Measurements from ENCODE around the gene GTPBP4. TPM values are rescaled to one million over a fixed set of nuclear protein-coding genes. Genes with fewer than 3 reads are reported as not detected.

The GTPBP4 gene
- total and polyA plus RNA-seq, 9 of the 15 experiments (the other 6 are each of a cell fraction or from before 2014, with no cell fraction given) = 79.0 to 155 (median 128) TPM

GRCh38 chr10:962342-962741 lies 25.9 kb upstream of the GTPBP4 start:
- Histone ChIP-seq H3K9me1 (ENCODE audit: control insufficient read depth, insufficient read depth, low read length) (no peaks in the 10 kb centered on the region), H3K4me1 (replicated peaks in 1 of 2; ENCODE audit: control insufficient read depth in 2 of 2, insufficient read depth in 2 of 2, low read length in 2 of 2) (peaks cover 0 to 8% of the 10 kb centered on the region in 2 experiments; a peak in 3 of 5 replicates), H3K79me2 (ENCODE audit: control insufficient read depth, insufficient read depth, low read length) (no peaks in the 10 kb centered on the region), H3K4me2 (ENCODE audit: insufficient read depth, low read length) (no peak overlapping the region), H3K4me3 (no peak overlapping the region), H3K27ac (ENCODE audit: extremely low read depth, low read depth, low read length) (no peak overlapping the region), H3K9me3 (replicated peaks; ENCODE audit: control insufficient read depth, insufficient read depth, low read depth, low read length) (no peaks in the 10 kb centered on the region), H3K9ac (ENCODE audit: insufficient read depth in 1 of 2, low read depth in 2 of 2, low read length in 2 of 2) (no peak overlapping the region), H3K36me3 (ENCODE audit: control insufficient read depth, insufficient read depth, low read length) (no peaks in the 10 kb centered on the region), H4K20me1 (replicated peaks; ENCODE audit: control insufficient read depth, insufficient read depth, low read length) (no peaks in the 10 kb centered on the region), H2AFZ (ENCODE audit: low read depth, low read length) (no peak overlapping the region), H3K27me3 (ENCODE audit: control insufficient read depth in 2 of 2, insufficient read depth in 2 of 2, low read length in 2 of 2) (peaks cover 29 to 42% of the 10 kb centered on the region in 2 experiments; a peak in 4 of 5 replicates)
- WGBS (ENCODE audit: insufficient coverage, low coverage, missing lambda C conversion rate) = 63% methylated on average over 3 of the region's 3 CpGs
- intact Hi-C loops (cut with micrococcal nuclease) (no loop called here), in situ Hi-C loops (cut with MboI) (no loop called here)
- FAIRE-seq = peak; percentile 11
- ATAC-seq = no peak
- TF ChIP-seq HSF4 (CRISPR knock-in tag; IDR thresholded peaks at IDR 0.05; ENCODE audit: borderline replicate concordance) (no peak), MITF (IDR thresholded peaks at IDR 0.05) (no peak), CTCF (IDR thresholded peaks at IDR 0.05 in 2 of 3, conservative IDR thresholded peaks at IDR 0.05 in 1 of 3; ENCODE audit: insufficient read depth in 2 of 3, low read depth in 1 of 3, low read length in 3 of 3) (no peak), ZNF583 (CRISPR knock-in tag; IDR thresholded peaks at IDR 0.05) (no peak), ZNF23 (CRISPR knock-in tag; IDR thresholded peaks at IDR 0.05) (no peak), NCOA6 (IDR thresholded peaks at IDR 0.05) (no peak), GTF2E2 (tag; IDR thresholded peaks at IDR 0.05) (no peak), XRCC4 (IDR thresholded peaks at IDR 0.05; ENCODE audit: extremely low read depth, insufficient read depth, insufficient read length) (no peak), PPARD (CRISPR knock-in tag; IDR thresholded peaks at IDR 0.05) (no peak), NELFE (IDR thresholded peaks at IDR 0.05; ENCODE audit: insufficient read depth, insufficient read length) (no peak), MTA3 (IDR thresholded peaks at IDR 0.05; ENCODE audit: borderline replicate concordance) (no peak), HDAC1 (IDR thresholded peaks at IDR 0.05) (no peak), TFAP4 (CRISPR knock-in tag; IDR thresholded peaks at IDR 0.05; ENCODE audit: borderline replicate concordance) (no peak), ARNT (IDR thresholded peaks at IDR 0.05) (no peak), PRPF4 (IDR thresholded peaks at IDR 0.05; ENCODE audit: insufficient read depth, low read depth, low read length, poor library complexity, severe bottlenecking) (no peak)
- BruUV-seq (replicated peaks) = no TSS peak
- POLR2A ChIA-PET = interaction anchor here (1.2 kb wide), 2 partner anchors 11 to 27 kb away, joined by 3 to 4 read pairs; no protein-coding TSS in a partner anchor
- CTCF ChIA-PET (ENCODE audit: low intra/inter-chr PET ratio) = no interaction called here
- no peak for DNase-seq (ENCODE audit: extremely low read depth in 1 of 4, low spot score in 3 of 4)

All from K562 (cell line).